Right atrium auricular region (tissue), 2 donors: ENCODE data around the gene TRAF4. TPM values are rescaled to one million over a fixed set of nuclear protein-coding genes. Genes with fewer than 3 reads are reported as not detected.

Experiments
- DNase-seq: peaks from one replicate; pipeline ENCODE4 v3.0.0-alpha.2; 2019; ENCODE audit warnings: low spot score
- H3K27ac ChIP-seq, 2 donors: fragments of 200-600 bp; sonication (generic); 1 replicate in 1 of 2; 2 replicates in 1 of 2; pipeline ENCODE4 v1.5.1; 2016 to 2019
- H3K27me3 ChIP-seq, 2 donors: fragments of 200-600 bp; sonication (generic); one replicate each; pipeline versions ENCODE4 v1.5.1 to v1.6.0; 2017 to 2019
- H3K36me3 ChIP-seq: fragments of 200-600 bp; sonication (generic); one replicate; pipeline ENCODE4 v1.5.1; 2016
- H3K4me1 ChIP-seq, 2 donors: fragments of 200-600 bp; sonication (generic); one replicate each; pipeline versions ENCODE4 v1.5.1 to v1.6.0; 2017 to 2019
- H3K4me3 ChIP-seq, 2 donors: fragments of 200-600 bp; sonication (generic); 1 replicate in 1 of 2; 2 replicates in 1 of 2; pipeline ENCODE4 v1.5.1; 2017 to 2019; ENCODE audit warnings: mild to moderate bottlenecking in 1 of 2, moderate library complexity in 1 of 2
- H3K9me3 ChIP-seq, 2 donors: fragments of 200-600 bp; sonication (generic); one replicate each; pipeline ENCODE4 v1.5.1; 2019
- CTCF ChIP-seq, 2 donors: fragments of 200-600 bp; sonication (generic); IDR thresholded peaks; one replicate each; pipeline ENCODE4 v1.5.1; 2019; ENCODE audit warnings: antibody characterized with exemption in 2 of 2
- total RNA-seq, 2 donors: library from RNA; depleted of rRNA; stranded (reverse); fragments of >200 nt; gene quantifications; one replicate each; pipeline ENCODE4 v1.1.0, GENCODE V29; 2016

Gene TRAF4
- total RNA-seq, 2 donors from 2014 or later, result 3.3 to 6.7 TPM

GRCh38 chr17:28706471-28707338 is 37.1 kb upstream of the TRAF4 start:
- no peak for DNase-seq
- H3K27ac ChIP-seq, result no peak overlapping the region
- H3K36me3 ChIP-seq, result peaks cover 19% of the 10 kb centered on the region
- TF ChIP-seq CTCF (IDR thresholded peaks at IDR 0.05), result no peak
- H3K9me3 ChIP-seq, result no peaks in the 10 kb centered on the region
- no peak overlapping the region for H3K4me3 ChIP-seq
- no peaks in the 10 kb centered on the region for H3K27me3 ChIP-seq
- peaks cover 0 to 16% of the 10 kb centered on the region in 2 donors for H3K4me1 ChIP-seq

- peaks cover 12% of the 10 kb centered on the region for H3K36me3 ChIP-seq
- peaks cover 0 to 22% of the 10 kb centered on the region in 2 donors for H3K4me1 ChIP-seq
- no peak for TF ChIP-seq CTCF (IDR thresholded peaks at IDR 0.05)
- DNase-seq, result no peak
- no peak overlapping the region for H3K27ac ChIP-seq
- no peaks in the 10 kb centered on the region for H3K27me3 ChIP-seq
- H3K4me3 ChIP-seq, result no peak overlapping the region
- H3K9me3 ChIP-seq, result no peaks in the 10 kb centered on the region
Observed at GRCh38 chr17:28707339-28707720, 36.5 kb upstream of the TRAF4 start.

- TF ChIP-seq CTCF (IDR thresholded peaks at IDR 0.05), result no peak
- peak; percentile 89 for DNase-seq
- no peaks in the 10 kb centered on the region for H3K27me3 ChIP-seq
Observed at GRCh38 chr17:28710861-28711722, 32.7 kb upstream of the TRAF4 start.

GRCh38 chr17:28711723-28712031 is 32.1 kb upstream of the TRAF4 start, which contains the start of gene PROCA1:
TSS of gene PROCA1 (minus strand) at chr17:28711888. CDS start at chr17:28711660, 228 bp downstream.
- DNase-seq, result no peak
- peaks cover 0 to 31% of the 10 kb centered on the region in 2 donors for H3K4me1 ChIP-seq
- H3K27me3 ChIP-seq, result no peaks in the 10 kb centered on the region
- no peaks in the 10 kb centered on the region for H3K9me3 ChIP-seq
- TF ChIP-seq CTCF (IDR thresholded peaks at IDR 0.05), result no peak
- H3K27ac ChIP-seq, result peak within 1 kb of the TSS; percentile 84 to 89
- H3K36me3 ChIP-seq, result peaks cover 18% of the 10 kb centered on the region
- peak within 1 kb of the TSS; percentile 48 to 63 for H3K4me3 ChIP-seq

More at GRCh38 chr17:28710861-28711722, 32.7 kb upstream of the TRAF4 start:
- Histone ChIP-seq H3K27ac (peak overlapping the region; percentile 84 to 89), H3K4me3 (peak overlapping the region; percentile 48 to 63), H3K4me1 (peaks cover 0 to 27% of the 10 kb centered on the region in 2 donors), H3K36me3 (peaks cover 18% of the 10 kb centered on the region), H3K9me3 (no peaks in the 10 kb centered on the region)

- Histone ChIP-seq H3K27me3 (no peaks in the 10 kb centered on the region), H3K36me3 (peaks cover 18% of the 10 kb centered on the region), H3K4me3 (peak overlapping the region; percentile 48 to 63), H3K27ac (peak overlapping the region; percentile 84 to 89), H3K9me3 (no peaks in the 10 kb centered on the region), H3K4me1 (peaks cover 0 to 36% of the 10 kb centered on the region in 2 donors)
- no peak for DNase-seq
- TF ChIP-seq CTCF (IDR thresholded peaks at IDR 0.05), result no peak
Observed at GRCh38 chr17:28712032-28712704, 31.6 kb upstream of the TRAF4 start.
